Measurements from ENCODE around the gene ZNF486.
"Not testable (repeated sequence)": the region's sequence is repeated elsewhere in the genome, so short reads cannot be mapped to it uniquely, and the experiment has no call there.

Gene ZNF486

GRCh38 chr19:20154636-20155035 lies 12.4 kb upstream of the ZNF486 start:
- in situ Hi-C loops (cut with MboI; ENCODE audit: low pct_unique_long_range_greater_than_20kb, low sequenced_read_pairs, unreplicated experiment) = no loop called here
- no peak for TF ChIP-seq CTCF (IDR thresholded peaks at IDR 0.05; ENCODE audit: extremely low read depth, insufficient read depth, missing control alignments)
- DNase-seq (ENCODE audit: low spot score) = no peak

GRCh38 chr19:20162821-20163220 lies 4.2 kb upstream of the ZNF486 start:
- no peak for TF ChIP-seq CTCF (IDR thresholded peaks at IDR 0.05; ENCODE audit: extremely low read depth, insufficient read depth, missing control alignments)
- in situ Hi-C loops (cut with MboI; ENCODE audit: low pct_unique_long_range_greater_than_20kb, low sequenced_read_pairs, unreplicated experiment) = no loop called here
- no peak for DNase-seq (ENCODE audit: low spot score)

- no peak for TF ChIP-seq CTCF (IDR thresholded peaks at IDR 0.05; ENCODE audit: extremely low read depth, insufficient read depth, missing control alignments)
- in situ Hi-C loops (cut with MboI; ENCODE audit: low pct_unique_long_range_greater_than_20kb, low sequenced_read_pairs, unreplicated experiment) = no loop called here
Observed at GRCh38 chr19:20164456-20164855, 2.6 kb upstream of the ZNF486 start.

GRCh38 chr19:20165971-20166592 lies 932 bp upstream of the ZNF486 start:
- DNase-seq (ENCODE audit: low spot score) = no peak
- in situ Hi-C loops (cut with MboI; ENCODE audit: low pct_unique_long_range_greater_than_20kb, low sequenced_read_pairs, unreplicated experiment) = no loop called here
- no peak for TF ChIP-seq CTCF (IDR thresholded peaks at IDR 0.05; ENCODE audit: extremely low read depth, insufficient read depth, missing control alignments)

More at GRCh38 chr19:20164456-20164855, 2.6 kb upstream of the ZNF486 start:
- DNase-seq (ENCODE audit: low spot score) = no peak

- in situ Hi-C loops (cut with MboI; ENCODE audit: low pct_unique_long_range_greater_than_20kb, low sequenced_read_pairs, unreplicated experiment) = no loop called here
- no peak for DNase-seq (ENCODE audit: low spot score)
- TF ChIP-seq CTCF (IDR thresholded peaks at IDR 0.05; ENCODE audit: extremely low read depth, insufficient read depth, missing control alignments) = no peak
Observed at GRCh38 chr19:20167651-20168122, 673 bp downstream of the ZNF486 start.

- no peak for TF ChIP-seq CTCF (IDR thresholded peaks at IDR 0.05; ENCODE audit: extremely low read depth, insufficient read depth, missing control alignments)
- in situ Hi-C loops (cut with MboI; ENCODE audit: low pct_unique_long_range_greater_than_20kb, low sequenced_read_pairs, unreplicated experiment) = no loop called here
- DNase-seq (ENCODE audit: low spot score) = no peak
Observed at GRCh38 chr19:20171285-20171684, 4.3 kb downstream of the ZNF486 start.

GRCh38 chr19:20175848-20176247 lies 8.8 kb downstream of the ZNF486 start:
- in situ Hi-C loops (cut with MboI; ENCODE audit: low pct_unique_long_range_greater_than_20kb, low sequenced_read_pairs, unreplicated experiment); DNase-seq (ENCODE audit: low spot score): not testable (repeated sequence)

GRCh38 chr19:20179956-20180355 lies 12.9 kb downstream of the ZNF486 start:
- DNase-seq (ENCODE audit: low spot score); in situ Hi-C loops (cut with MboI; ENCODE audit: low pct_unique_long_range_greater_than_20kb, low sequenced_read_pairs, unreplicated experiment): not testable (repeated sequence)

Measured in GM13977 (cell line).